SU-DHL-6 (cell line): Measurements from ENCODE around the gene MPRIP.
"Not testable (repeated sequence)": the region's sequence is repeated elsewhere in the genome, so short reads cannot be mapped to it uniquely, and the experiment has no call there.

Experiments
- H2AFZ ChIP-seq: fragments of 200-600 bp; sonication (generic); 2 replicates; pipeline ENCODE4 v1.6.1; 2014; ENCODE audit warnings: low read depth, mild to moderate bottlenecking, moderate library complexity, mixed read lengths, antibody characterized with exemption, low read length; ENCODE audit not compliant: severe bottlenecking
- H3F3A ChIP-seq: fragments of 200-600 bp; shearing (Covaris generic); 2 replicates; pipeline ENCODE4 v1.6.0; 2016; ENCODE audit warnings: antibody characterized with exemption, mild to moderate bottlenecking; ENCODE audit not compliant: insufficient read depth
- H3K27ac ChIP-seq: fragments of 200-600 bp; sonication (generic); 2 replicates; pipeline ENCODE4 v1.5.1; 2016; ENCODE audit warnings: low read depth, mild to moderate bottlenecking, low read length, moderate library complexity, mixed read lengths
- H3K27me3 ChIP-seq: fragments of 200-600 bp; sonication (generic), shearing (Covaris generic); 2 replicates; pipeline ENCODE4 v1.6.0; 2014; ENCODE audit warnings: mild to moderate bottlenecking, low read length
- H3K36me3 ChIP-seq: fragments of 200-600 bp; sonication (generic); 2 replicates; pipeline ENCODE4 v1.6.1; 2014; ENCODE audit warnings: mild to moderate bottlenecking, low read length, mixed read lengths
- H3K4me2 ChIP-seq: fragments of 300-600, 200-600 bp; shearing (Covaris generic), sonication (generic); 2 replicates; pipeline ENCODE4 v1.6.0; 2014; ENCODE audit warnings: low read length, low read depth, mild to moderate bottlenecking; ENCODE audit not compliant: poor library complexity, severe bottlenecking
- H3K4me3 ChIP-seq: fragments of 200-600 bp; sonication (generic); 2 replicates; pipeline ENCODE4 v1.5.1; 2014; ENCODE audit warnings: antibody characterized with exemption, low read length, mild to moderate bottlenecking, mixed read lengths; ENCODE audit not compliant: insufficient read depth, poor library complexity, severe bottlenecking
- H3K79me2 ChIP-seq: fragments of 200-600 bp; sonication (generic); 2 replicates; pipeline ENCODE4 v1.6.1; 2014; ENCODE audit warnings: mild to moderate bottlenecking, low read length, moderate library complexity; ENCODE audit not compliant: insufficient read depth
- H3K9ac ChIP-seq: fragments of 200-600 bp; sonication (generic); 2 replicates; pipeline ENCODE4 v1.7.0; 2014; ENCODE audit warnings: mild to moderate bottlenecking, low read length
- H3K9me2 ChIP-seq: fragments of 200-600 bp; sonication (generic); replicated peaks from 2 replicates; pipeline ENCODE4 v1.6.1; 2014; ENCODE audit warnings: low read length; ENCODE audit not compliant: insufficient read depth
- H3K9me3 ChIP-seq: fragments of 200-600 bp; sonication (generic); 2 replicates; pipeline ENCODE4 v1.6.1; 2014; ENCODE audit warnings: low read length, mixed read lengths; ENCODE audit not compliant: insufficient read depth
- H4K20me1 ChIP-seq: fragments of 200-600 bp; sonication (generic); 2 replicates; pipeline ENCODE4 v1.6.1; 2014; ENCODE audit warnings: low read depth, mild to moderate bottlenecking, antibody characterized with exemption, low read length, moderate library complexity, mixed read lengths
- CTCF ChIP-seq: fragments of 200-600 bp; sonication (generic); IDR thresholded peaks from one replicate; pipeline ENCODE4 v1.5.1; 2017; ENCODE audit warnings: antibody characterized with exemption, mild to moderate bottlenecking, low read length, moderate library complexity; ENCODE audit not compliant: insufficient read depth, poor library complexity, severe bottlenecking
- EZH2phosphoT487 ChIP-seq: fragments of 200-600 bp; sonication (generic), shearing (Covaris generic); conservative IDR thresholded peaks from 2 replicates; pipeline ENCODE4 v1.6.1; 2018; ENCODE audit warnings: mild to moderate bottlenecking, antibody characterized with exemption, low read length, moderate library complexity, mixed read lengths

Gene MPRIP

GRCh38 chr17:17181666-17182597 is 139.7 kb downstream of the MPRIP start:
- Histone ChIP-seq H3K4me2 (no peak overlapping the region), H3K27me3 (no peaks in the 10 kb centered on the region), H3F3A (no peaks in the 10 kb centered on the region), H4K20me1 (no peaks in the 10 kb centered on the region), H3K9ac (no peak overlapping the region), H3K36me3 (no peaks in the 10 kb centered on the region), H2AFZ (no peak overlapping the region), H3K79me2 (no peaks in the 10 kb centered on the region), H3K9me2 (no peaks in the 10 kb centered on the region), H3K4me3 (no peak overlapping the region), H3K9me3 (no peaks in the 10 kb centered on the region), H3K27ac (no peak overlapping the region)
- no peak for TF ChIP-seq EZH2phosphoT487
- TF ChIP-seq CTCF: no peak

GRCh38 chr17:17182598-17183136 is 140.4 kb downstream of the MPRIP start:
- H3K4me2 ChIP-seq: no peak overlapping the region
- H2AFZ ChIP-seq: no peak overlapping the region
- no peak overlapping the region for H3K9ac ChIP-seq
- no peak overlapping the region for H3K4me3 ChIP-seq
- no peaks in the 10 kb centered on the region for H3K27me3 ChIP-seq
- H3K36me3 ChIP-seq: no peaks in the 10 kb centered on the region
- H3K27ac ChIP-seq: no peak overlapping the region
- H3K9me2 ChIP-seq: no peaks in the 10 kb centered on the region
- H4K20me1 ChIP-seq: no peaks in the 10 kb centered on the region
- H3F3A ChIP-seq: no peaks in the 10 kb centered on the region
- H3K9me3 ChIP-seq: no peaks in the 10 kb centered on the region
- TF ChIP-seq CTCF: no peak
- TF ChIP-seq EZH2phosphoT487: no peak
- H3K79me2 ChIP-seq: no peaks in the 10 kb centered on the region

- Histone ChIP-seq H3K79me2 (no peaks in the 10 kb centered on the region), H3K4me2 (no peak overlapping the region), H4K20me1 (no peaks in the 10 kb centered on the region), H3K27me3 (no peaks in the 10 kb centered on the region), H3K9me3 (no peaks in the 10 kb centered on the region), H3K9me2 (no peaks in the 10 kb centered on the region), H2AFZ (no peak overlapping the region), H3K36me3 (no peaks in the 10 kb centered on the region), H3F3A (no peaks in the 10 kb centered on the region), H3K27ac (no peak overlapping the region), H3K9ac (no peak overlapping the region), H3K4me3 (no peak overlapping the region)
- TF ChIP-seq EZH2phosphoT487 (no peak), CTCF (no peak)
These were observed 141.5 kb downstream of the MPRIP start for GRCh38 chr17:17183744-17184143.

GRCh38 chr17:17184985-17185757 is 142.9 kb downstream of the MPRIP start:
- H3K4me2 ChIP-seq, H3K36me3 ChIP-seq, H3K9me3 ChIP-seq, H3K27me3 ChIP-seq, H3K79me2 ChIP-seq, H3K9ac ChIP-seq, H3K9me2 ChIP-seq, H2AFZ ChIP-seq, H3K27ac ChIP-seq, H3F3A ChIP-seq, H3K4me3 ChIP-seq, H4K20me1 ChIP-seq: not testable (repeated sequence)
